C1 segment of cervical spinal cord (tissue), 14 donors: Measurements from ENCODE around the gene BTAF1.

ENCODE experiments used
- DNase-seq, 14 donors: peaks; one replicate each; lab custom pipeline; 2025; lab: John Stamatoyannopoulos, UW

The BTAF1 gene

DNA sequence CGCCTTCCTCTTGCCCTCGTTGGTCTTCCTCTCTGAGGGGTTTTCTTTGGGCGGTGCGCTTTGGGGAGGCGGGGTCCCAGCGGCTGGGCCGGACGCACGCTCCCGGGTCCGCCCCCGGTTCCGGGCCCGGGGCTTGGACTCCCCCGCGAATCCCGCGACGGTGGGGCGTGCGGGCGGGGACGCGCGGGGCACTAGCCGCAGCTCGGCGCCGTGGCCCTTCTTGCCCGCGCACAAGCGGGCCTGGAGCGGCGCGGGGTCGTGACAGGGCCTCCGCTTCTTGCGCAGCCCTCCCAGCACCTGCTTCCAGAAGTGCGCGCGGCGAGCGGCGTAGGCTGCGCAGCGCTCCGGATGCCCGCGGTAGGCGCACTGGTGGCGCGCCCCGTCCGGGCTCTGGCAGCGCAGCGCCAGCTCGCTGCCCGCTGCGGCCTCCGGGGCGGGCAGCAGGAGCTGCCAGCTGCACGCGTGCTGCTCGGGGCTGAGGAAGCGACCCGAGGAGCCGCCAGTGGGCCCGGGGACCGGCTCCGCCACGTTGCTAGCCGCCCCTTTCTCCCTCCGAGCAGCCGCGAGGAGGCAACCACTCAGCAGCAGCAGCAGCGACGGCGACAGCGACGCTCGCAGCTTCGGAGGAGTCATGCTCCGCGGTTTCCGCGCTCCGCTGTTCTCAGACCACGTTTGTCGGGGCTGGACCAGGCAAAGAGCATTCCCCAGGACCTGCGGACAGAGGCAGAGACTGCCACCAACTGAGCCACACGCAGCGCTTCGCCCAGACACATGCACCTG lies 15.0 kb upstream of the BTAF1 start:
- DNase-seq, result peak in 13 of 14 donors; percentile 20 to 70 (median 54)

GRCh38 chr10:91909117-91909677 lies 14.4 kb upstream of the BTAF1 start, which contains the start of gene FGFBP3:
Gene FGFBP3, minus strand, starts transcription at chr10:91909486. Its CDS starts 517 bp downstream, at chr10:91908969.
- DNase-seq, result peak in 3 of 14 donors; percentile 21 to 45 (median 24)

DNA sequence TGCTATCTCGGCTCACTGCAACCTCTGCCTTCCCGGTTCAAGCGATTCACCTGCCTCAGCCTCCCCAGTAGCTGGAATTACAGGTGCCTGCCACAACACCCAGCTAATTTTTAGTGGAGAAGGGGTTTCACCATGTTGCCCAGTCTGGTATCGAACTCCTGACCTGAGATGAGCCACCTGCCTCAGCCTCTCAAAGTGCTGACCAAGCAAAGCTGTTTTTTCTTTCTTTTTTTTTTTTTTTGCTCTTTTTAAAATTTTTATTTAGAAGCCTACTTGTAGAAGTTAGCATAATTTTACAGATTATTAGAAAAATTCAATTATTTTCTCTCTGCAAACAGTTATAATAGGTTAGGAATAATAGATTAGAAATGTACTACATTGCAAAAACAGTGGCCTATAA lies 13.1 kb upstream of the BTAF1 start:
- no peak for DNase-seq

- DNase-seq, result no peak
These were observed 3.9 kb upstream of the BTAF1 start for GRCh38 chr10:91919651-91920050.

DNA sequence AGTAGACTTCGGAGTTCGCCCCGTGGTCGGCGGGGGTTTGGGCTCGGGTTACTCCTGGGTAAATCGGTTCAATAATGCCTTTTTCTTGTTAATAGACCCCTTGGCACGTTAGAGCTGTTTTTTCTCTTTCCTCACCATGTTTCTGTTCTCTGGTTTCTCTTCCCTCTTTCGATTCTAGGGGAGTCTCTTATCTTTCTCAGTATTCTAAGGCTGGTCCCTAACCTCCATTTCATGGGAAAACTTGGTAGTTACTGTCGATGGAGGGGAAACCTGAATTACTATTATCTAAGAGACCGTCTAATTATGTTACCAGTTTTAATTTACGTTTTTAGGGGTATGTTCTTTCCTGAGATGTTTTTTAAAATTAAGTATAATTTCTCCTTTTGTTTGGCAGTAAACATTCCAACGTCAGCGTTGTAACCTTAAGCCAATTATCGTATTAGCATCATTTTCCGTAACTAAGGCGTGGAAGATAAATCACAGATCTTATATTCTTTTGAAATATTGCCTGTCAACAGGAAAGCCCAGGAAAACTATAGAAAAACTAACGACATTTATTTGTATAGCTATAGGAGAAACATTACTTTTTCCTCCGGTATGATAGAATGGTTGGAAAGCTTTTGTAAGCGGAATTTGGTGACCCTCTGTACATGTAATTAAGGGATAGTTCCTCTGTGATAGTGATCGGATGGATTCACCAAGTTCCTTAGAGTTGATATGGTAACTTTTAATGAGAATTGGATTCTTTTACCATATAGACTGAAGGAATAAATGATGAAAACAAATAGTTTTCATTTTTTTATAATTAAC lies 847 bp downstream of the BTAF1 start:
- DNase-seq, result peak in 2 of 14 donors; percentile 29 to 70

DNA sequence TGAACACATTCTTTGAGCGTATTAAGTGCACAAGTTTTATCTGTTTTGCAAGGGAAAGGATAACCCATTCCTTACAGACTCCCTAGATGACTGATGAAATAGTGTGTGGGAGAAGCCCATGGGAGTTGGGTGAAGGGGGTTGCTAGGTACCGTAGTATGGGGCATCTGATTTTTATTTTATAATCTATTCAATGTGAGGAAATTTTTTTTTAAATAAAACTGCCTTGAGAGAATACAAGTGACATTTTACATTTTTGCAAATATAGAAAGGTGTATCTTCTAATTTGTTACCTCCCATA lies 1.4 kb downstream of the BTAF1 start:
- DNase-seq, result no peak

DNA sequence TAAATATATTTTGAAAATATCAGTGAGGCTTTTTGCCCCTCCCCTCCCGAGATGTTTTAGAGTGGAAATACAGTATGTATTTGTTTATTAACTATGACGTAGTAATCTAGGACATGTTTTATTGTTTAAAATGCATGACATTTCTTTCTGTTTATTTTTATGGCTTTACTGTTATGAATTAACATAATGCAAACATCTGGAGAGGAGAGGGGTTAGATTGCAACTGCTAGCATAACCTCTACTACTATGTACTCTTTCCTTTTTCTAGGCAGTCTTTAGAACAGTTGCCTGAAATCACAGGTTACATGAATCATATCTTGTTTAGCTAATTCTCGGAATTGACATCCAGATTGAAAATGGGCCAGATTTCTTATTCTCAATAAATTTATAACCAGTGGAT lies 7.4 kb downstream of the BTAF1 start:
- no peak for DNase-seq

- no peak for DNase-seq
These were observed 8.1 kb downstream of the BTAF1 start for GRCh38 chr10:91931526-91932190.

DNA sequence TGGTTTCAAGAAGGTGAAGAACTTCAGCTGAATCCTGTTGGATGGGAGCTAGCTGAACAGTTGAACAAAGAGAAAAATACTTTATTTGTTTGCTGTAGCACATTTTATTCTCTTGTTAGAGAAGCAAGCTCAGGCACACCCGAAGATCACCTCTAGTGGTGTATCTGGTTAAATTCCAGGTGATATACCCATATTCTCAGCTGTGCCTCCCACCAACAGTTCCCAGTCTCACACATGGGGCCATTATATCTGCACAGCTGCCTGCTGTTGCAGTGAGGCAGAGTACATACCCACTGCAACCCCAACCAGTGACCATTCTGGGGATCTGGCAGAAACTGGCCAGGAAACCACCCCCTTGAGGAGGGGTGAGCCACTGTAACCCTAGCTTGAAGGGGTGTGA lies 9.2 kb downstream of the BTAF1 start:
- DNase-seq, result no peak

DNA sequence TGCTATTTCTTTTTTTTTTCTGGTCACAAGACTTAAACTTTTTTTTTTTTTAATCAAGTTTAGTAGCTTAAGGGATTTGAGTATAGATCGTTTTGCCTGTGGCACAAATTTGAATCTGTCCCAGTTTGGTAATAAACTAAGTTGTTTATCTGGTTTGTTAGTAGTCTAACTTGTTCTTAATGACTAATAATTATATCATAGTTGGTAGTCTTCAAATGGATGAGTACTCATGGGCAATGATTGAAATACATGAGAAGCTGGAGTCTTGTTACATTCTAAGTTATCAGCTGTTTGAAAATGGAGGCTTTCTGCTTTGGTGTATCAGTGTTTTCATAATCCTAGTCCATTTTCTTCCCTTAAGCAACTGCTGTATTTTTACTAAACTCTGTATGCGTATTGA lies 12.3 kb downstream of the BTAF1 start:
- no peak for DNase-seq

- DNase-seq, result no peak
These were observed 16.1 kb downstream of the BTAF1 start for GRCh38 chr10:91939653-91940052.

- no peak for DNase-seq
These were observed 17.9 kb downstream of the BTAF1 start for GRCh38 chr10:91941426-91941825.

GRCh38 chr10:91944880-91945630 lies 21.5 kb downstream of the BTAF1 start:
- no peak for DNase-seq

DNA sequence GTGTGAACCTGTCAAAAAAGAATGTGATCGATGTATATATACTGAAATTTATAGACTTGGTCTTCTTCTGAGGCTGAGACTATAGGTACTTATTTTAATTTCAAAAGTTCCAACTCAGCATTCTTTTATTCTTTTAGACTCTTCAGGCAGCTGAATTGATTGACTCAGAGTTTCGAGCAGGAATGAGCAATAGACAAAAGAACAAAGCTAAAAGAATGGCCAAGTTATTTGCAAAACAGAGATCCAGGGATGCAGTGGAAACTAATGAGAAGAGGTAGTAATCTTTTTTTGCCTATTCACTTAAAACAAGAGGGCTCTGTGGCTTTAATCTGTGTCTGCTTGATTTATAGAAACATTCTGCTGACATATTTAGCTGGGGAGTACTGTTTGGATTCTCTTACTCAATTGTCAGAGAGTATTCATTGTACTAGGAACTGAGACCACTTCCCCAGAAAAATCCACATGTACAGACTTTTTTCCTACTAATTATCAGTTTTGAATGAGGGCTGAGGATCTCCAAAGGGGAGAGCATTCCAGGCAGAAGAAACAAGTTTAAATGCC lies 30.1 kb downstream of the BTAF1 start:
- DNase-seq, result no peak

- no peak for DNase-seq
These were observed 31.5 kb downstream of the BTAF1 start for GRCh38 chr10:91955114-91955513.

GRCh38 chr10:91957091-91957490 lies 33.5 kb downstream of the BTAF1 start:
- DNase-seq, result no peak

DNA sequence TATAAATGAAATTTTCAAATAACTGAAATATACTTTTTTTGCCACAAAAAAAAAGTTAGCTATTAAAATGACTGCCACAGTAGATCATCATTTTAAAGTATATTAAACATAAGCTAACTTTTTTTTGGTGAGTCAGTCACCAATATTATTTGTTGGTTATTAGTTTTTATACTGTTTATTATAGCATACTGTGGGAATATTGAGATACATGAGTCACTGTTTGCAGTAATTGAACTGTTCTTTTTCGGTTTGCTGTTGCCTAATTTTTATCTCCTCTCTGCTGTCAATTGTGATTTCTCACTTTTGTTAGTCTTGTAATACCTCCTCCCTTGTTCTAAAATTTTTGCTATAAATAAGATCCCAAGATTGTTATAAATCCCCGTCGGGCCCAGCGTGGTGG lies 45.7 kb downstream of the BTAF1 start:
- DNase-seq, result no peak

- no peak for DNase-seq
These were observed 51.4 kb downstream of the BTAF1 start for GRCh38 chr10:91974960-91975359.

DNA sequence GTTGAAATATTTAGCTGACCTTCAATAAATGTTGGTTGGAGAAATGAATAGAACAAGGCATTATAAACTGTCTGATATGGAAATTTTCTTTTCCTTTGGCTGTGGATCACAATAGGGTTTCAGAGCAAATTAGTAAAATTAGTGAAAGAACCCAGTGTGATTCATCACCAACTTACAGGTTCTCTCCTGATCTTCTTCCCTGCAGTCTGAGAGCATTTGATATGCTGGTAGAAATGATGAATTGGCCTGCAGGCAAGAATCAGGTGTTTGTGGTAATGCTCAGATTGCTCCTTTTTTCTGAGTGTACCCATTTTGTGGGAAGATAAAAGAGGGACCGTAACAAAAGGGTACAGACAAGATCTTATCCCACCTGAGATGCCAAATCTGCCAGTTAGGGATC lies 51.9 kb downstream of the BTAF1 start:
- DNase-seq, result no peak

GRCh38 chr10:91976317-91977051 lies 52.9 kb downstream of the BTAF1 start:
- no peak for DNase-seq
